ENCODE results near the gene MYO6. TPM values are rescaled to one million over a fixed set of nuclear protein-coding genes. Genes with fewer than 3 reads are reported as not detected.

MYO6 gene
- total RNA-seq, 4 donors from 2014 or later, result 19.1 to 72.2 (median 59.2) TPM

DNA sequence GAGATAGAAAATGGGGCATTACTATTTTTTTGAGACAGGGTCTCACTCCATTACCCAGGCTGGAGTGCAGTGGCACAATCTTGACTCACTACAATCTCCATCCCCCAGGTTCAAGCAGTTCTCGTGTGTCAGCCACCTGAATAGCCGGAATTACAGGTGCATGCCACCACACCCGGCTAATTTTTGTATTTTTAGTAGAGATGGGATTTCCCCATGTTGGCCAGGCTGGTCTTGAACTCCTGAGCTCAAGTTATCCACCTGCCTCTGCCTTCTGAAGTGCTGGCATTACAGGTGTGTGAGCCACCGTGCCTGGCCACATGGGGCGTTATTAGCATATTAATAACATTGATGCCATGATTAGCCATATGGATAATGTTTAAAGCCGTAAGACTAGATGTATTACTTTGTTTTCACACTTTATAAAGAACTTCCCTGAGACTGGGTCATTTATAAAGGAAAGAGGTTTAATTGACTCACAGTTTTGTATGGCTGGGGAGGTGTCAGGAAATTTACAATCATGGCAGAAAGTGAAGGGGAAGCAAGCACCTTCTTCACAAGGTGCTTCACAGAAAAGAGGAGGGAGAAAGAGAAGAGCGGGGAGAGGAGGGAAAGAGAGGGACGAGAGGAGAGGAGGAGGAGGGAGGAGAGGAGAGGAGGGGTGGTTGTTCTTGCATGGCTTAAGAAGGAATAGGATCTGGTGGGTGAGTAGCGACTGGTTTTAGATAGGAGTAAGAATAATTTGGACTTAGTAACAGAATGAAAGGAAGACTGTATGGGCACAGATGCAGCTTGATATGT is 51.9 kb downstream of the MYO6 start:
- Histone ChIP-seq H3K9me3 (no peaks in the 10 kb centered on the region), H3K27ac (no peak overlapping the region), H3K4me1 (no peaks in the 10 kb centered on the region), H3K36me3 (no peaks in the 10 kb centered on the region), H3K4me3 (no peak overlapping the region), H3K27me3 (no peaks in the 10 kb centered on the region)
- no peak for DNase-seq
- in situ Hi-C loops (cut with MboI; ENCODE audit: low pct_ligation_motif_present in 1 of 4, low pct_unique_long_range_greater_than_20kb in 1 of 4, low sequenced_read_pairs in 3 of 4) (no loop called here), intact Hi-C loops (cut with DNase I; ENCODE audit: low total_unique reads) (no loop called here)
- 88 to 89% methylated on average over 7 to 9 of the region's 9 CpGs for WGBS, 2 donors (ENCODE audit: low coverage in 1 of 2)
- TF ChIP-seq POLR2A (IDR thresholded peaks at IDR 0.05) (no peak), POLR2AphosphoS5 (IDR thresholded peaks at IDR 0.05) (no peak), EP300 (IDR thresholded peaks at IDR 0.05; ENCODE audit: low read depth) (no peak)
- TF ChIP-seq, protein P1, sequence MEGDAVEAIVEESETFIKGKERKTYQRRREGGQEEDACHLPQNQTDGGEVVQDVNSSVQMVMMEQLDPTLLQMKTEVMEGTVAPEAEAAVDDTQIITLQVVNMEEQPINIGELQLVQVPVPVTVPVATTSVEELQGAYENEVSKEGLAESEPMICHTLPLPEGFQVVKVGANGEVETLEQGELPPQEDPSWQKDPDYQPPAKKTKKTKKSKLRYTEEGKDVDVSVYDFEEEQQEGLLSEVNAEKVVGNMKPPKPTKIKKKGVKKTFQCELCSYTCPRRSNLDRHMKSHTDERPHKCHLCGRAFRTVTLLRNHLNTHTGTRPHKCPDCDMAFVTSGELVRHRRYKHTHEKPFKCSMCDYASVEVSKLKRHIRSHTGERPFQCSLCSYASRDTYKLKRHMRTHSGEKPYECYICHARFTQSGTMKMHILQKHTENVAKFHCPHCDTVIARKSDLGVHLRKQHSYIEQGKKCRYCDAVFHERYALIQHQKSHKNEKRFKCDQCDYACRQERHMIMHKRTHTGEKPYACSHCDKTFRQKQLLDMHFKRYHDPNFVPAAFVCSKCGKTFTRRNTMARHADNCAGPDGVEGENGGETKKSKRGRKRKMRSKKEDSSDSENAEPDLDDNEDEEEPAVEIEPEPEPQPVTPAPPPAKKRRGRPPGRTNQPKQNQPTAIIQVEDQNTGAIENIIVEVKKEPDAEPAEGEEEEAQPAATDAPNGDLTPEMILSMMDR (IDR thresholded peaks at IDR 0.05), result no peak

DNA sequence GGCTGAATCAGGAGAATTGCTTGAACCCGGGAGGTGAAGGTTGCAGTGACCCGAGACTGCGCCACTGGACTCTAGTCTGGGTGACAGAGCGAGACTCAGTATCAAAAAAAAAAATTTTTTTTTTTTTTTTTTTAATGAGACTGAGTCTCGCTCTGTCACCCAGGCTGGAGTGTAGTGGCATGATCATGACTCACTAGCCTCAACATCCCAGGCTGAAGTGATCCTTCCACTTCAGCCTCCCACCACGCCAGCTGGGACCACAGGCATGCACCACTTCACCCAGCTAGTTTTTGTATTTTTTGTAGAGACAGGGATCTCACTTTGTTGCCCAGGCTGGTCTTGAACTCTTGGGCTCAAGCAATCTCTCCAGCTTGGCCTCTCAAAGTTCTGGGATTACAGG is 53.3 kb downstream of the MYO6 start:
- no peaks in the 10 kb centered on the region for H3K4me1 ChIP-seq
- intact Hi-C loops (cut with DNase I; ENCODE audit: low total_unique reads) (no loop called here), in situ Hi-C loops (cut with MboI; ENCODE audit: low pct_ligation_motif_present in 1 of 4, low pct_unique_long_range_greater_than_20kb in 1 of 4, low sequenced_read_pairs in 3 of 4) (no loop called here)
- no peak overlapping the region for H3K4me3 ChIP-seq
- no peak overlapping the region for H3K27ac ChIP-seq
- TF ChIP-seq EP300 (IDR thresholded peaks at IDR 0.05; ENCODE audit: low read depth), result no peak
- TF ChIP-seq POLR2AphosphoS5 (IDR thresholded peaks at IDR 0.05), result no peak
- TF ChIP-seq, protein P1 (IDR thresholded peaks at IDR 0.05), result no peak
- DNase-seq, result no peak
- WGBS, 2 donors (ENCODE audit: low coverage in 1 of 2), result 94 to 100% methylated on average over 5 to 6 of the region's 6 CpGs
- H3K36me3 ChIP-seq, result no peaks in the 10 kb centered on the region
- no peaks in the 10 kb centered on the region for H3K9me3 ChIP-seq
- H3K27me3 ChIP-seq, result no peaks in the 10 kb centered on the region

DNA sequence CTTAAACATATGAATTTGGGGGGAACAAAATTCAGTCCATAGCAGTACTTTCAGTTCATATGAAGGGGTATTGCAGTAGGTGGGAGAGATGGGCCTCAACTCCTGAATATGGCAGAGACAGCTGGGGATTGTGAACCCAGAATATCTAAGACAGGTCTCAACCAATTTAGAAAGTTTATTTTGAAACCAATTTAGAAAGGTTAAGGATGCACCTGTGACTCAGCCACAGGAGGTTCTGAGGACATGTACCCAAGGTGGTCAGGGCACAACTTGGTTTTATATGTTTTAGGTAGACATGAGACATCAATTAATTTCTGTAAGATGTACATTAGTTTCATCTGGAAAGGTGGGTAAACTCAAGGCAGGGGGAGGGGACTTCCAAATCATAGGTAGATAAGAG is 59.5 kb downstream of the MYO6 start:
- no peak for TF ChIP-seq EP300 (IDR thresholded peaks at IDR 0.05; ENCODE audit: low read depth)
- no peak for TF ChIP-seq POLR2AphosphoS5 (IDR thresholded peaks at IDR 0.05)
- TF ChIP-seq, protein P1 (IDR thresholded peaks at IDR 0.05), result no peak
- no peak for TF ChIP-seq POLR2A (IDR thresholded peaks at IDR 0.05)
- no peaks in the 10 kb centered on the region for H3K27me3 ChIP-seq
- no peak for DNase-seq
- in situ Hi-C loops (cut with MboI; ENCODE audit: low pct_ligation_motif_present in 1 of 4, low pct_unique_long_range_greater_than_20kb in 1 of 4, low sequenced_read_pairs in 3 of 4) (no loop called here), intact Hi-C loops (cut with DNase I; ENCODE audit: low total_unique reads) (no loop called here)
- no peak overlapping the region for H3K4me3 ChIP-seq
- H3K4me1 ChIP-seq, result no peaks in the 10 kb centered on the region
- H3K36me3 ChIP-seq, result no peaks in the 10 kb centered on the region
- H3K9me3 ChIP-seq, result no peaks in the 10 kb centered on the region
- H3K27ac ChIP-seq, result no peak overlapping the region

DNA sequence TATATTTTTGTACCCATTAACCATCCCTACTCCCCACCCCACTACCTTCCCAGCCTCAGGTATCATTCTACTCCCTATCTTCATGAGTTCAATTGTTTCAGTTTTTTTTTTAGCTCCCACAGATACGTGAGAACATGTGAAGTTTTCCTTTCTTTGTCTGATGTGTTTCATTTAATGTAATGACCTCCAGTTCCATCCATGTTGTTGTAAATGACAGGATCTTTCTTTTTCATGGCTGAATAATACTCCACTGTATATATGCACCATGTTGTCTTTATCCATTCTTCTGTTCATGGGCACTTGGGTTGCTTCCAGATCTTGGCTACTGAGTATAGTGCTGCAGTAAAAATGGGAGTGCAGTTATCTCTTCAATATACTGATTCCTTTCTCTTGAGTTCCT is 63.5 kb downstream of the MYO6 start:
- DNase-seq, result no peak
- no peaks in the 10 kb centered on the region for H3K27me3 ChIP-seq
- intact Hi-C loops (cut with DNase I; ENCODE audit: low total_unique reads), result no loop called here
- no peaks in the 10 kb centered on the region for H3K4me1 ChIP-seq
- H3K4me3 ChIP-seq, result no peak overlapping the region
- in situ Hi-C loops (cut with MboI; ENCODE audit: low pct_ligation_motif_present in 1 of 4, low pct_unique_long_range_greater_than_20kb in 1 of 4, low sequenced_read_pairs in 3 of 4), result no loop called here
- TF ChIP-seq POLR2A (IDR thresholded peaks at IDR 0.05), result no peak
- no peak for TF ChIP-seq POLR2AphosphoS5 (IDR thresholded peaks at IDR 0.05)
- TF ChIP-seq EP300 (IDR thresholded peaks at IDR 0.05; ENCODE audit: low read depth), result no peak
- TF ChIP-seq, protein P1 (IDR thresholded peaks at IDR 0.05), result no peak
- no peaks in the 10 kb centered on the region for H3K9me3 ChIP-seq
- 88 to 100% methylated on average over 1 of the region's 1 CpG for WGBS, 2 donors (ENCODE audit: low coverage in 1 of 2)
- H3K36me3 ChIP-seq, result no peaks in the 10 kb centered on the region
- no peak overlapping the region for H3K27ac ChIP-seq
